Frontal cortex (tissue), 4 donors: ENCODE results near the gene ARSG. TPM values are rescaled to one million over a fixed set of nuclear protein-coding genes. Genes with fewer than 3 reads are reported as not detected.
"Not testable (repeated sequence)": the region's sequence is repeated elsewhere in the genome, so short reads cannot be mapped to it uniquely, and the experiment has no call there.

ENCODE experiments used
- DNase-seq, 2 donors: peaks; one replicate each; pipeline ENCODE4 v3.0.0; 2012; ENCODE audit warnings: low spot score in 2 of 2
- FAIRE-seq: peaks from 2 replicates; lab custom pipeline; 2012; peaks lifted over from hg19 to GRCh38; lab: Jason Lieb, UNC
- total RNA-seq: library from RNA; depleted of rRNA; stranded (reverse); fragments of >200 nt; gene quantifications from one replicate; pipeline ENCODE4 v1.2.3, GENCODE V29; 2014
- donor health status: control.
- donor health status: control.
- donor health status: control.

Gene ARSG
- total RNA-seq, 1 donor from 2014 or later: 5.7 TPM

- DNase-seq (no peak), FAIRE-seq (no peak)
Measured at GRCh38 chr17:68385490-68386215, 94.4 kb downstream of the ARSG start.

- DNase-seq (no peak), FAIRE-seq (no peak)
Measured at GRCh38 chr17:68387435-68388218, 96.3 kb downstream of the ARSG start.

DNA sequence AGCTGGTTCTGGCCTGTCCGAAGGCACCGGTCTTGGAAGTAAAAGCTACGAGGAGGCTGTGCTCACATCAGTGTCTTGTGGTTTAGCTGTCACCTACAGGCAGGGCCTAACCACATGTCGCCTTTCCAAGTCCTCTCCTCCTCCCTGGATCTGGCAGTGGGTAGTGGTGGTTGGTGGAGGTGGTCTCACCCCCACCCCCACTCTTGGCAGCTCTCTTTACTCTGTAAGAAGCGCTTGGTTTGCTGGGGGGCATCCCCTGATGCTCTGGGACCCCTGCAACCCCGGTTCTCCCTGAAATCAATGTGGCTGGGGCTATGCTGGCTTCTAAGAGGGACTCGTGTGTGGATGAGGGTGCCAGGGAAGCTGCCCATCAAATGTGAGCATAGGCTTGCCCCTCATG is 97.7 kb downstream of the ARSG start:
- no peak for DNase-seq
- no peak for FAIRE-seq

GRCh38 chr17:68390888-68391545 is 99.7 kb downstream of the ARSG start:
- no peak for DNase-seq
- FAIRE-seq: no peak

DNA sequence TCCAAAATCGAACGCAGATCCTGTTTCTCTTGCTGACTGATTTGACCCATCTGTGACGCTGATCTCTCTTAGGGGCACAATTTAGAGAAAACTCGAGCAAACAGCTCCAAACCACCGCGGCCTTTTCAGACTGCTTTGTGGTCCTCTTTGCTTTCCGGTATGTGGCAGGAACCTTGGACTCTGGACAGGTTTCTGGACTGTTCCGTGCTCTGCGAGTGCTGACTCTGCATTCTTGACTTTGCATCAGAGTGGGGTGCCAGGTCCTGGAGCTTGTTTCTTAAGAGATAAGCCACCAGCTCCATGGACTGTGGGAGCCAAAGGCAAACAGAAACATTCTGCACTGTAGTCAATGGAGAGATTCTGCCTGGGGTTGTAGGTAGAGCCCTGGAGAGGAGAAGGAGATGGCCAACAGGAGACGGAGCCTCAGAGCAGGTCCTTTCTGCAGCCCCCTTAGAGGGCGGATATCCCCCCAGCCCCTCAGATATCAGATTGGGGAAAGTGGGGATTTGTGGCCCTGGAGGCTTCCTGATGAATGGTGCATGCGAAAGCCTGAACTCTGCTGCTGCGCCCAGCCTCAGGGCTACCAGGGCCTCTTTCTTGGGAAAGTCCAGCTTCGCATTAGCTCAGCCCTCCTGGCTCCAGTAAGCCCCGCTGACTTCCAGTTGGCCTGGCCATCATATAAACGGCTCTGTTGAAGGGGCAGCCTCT is 100.4 kb downstream of the ARSG start:
- DNase-seq (no peak), FAIRE-seq (no peak)

- no peak for DNase-seq
- no peak for FAIRE-seq
Measured at GRCh38 chr17:68394608-68395331, 103.5 kb downstream of the ARSG start.

DNA sequence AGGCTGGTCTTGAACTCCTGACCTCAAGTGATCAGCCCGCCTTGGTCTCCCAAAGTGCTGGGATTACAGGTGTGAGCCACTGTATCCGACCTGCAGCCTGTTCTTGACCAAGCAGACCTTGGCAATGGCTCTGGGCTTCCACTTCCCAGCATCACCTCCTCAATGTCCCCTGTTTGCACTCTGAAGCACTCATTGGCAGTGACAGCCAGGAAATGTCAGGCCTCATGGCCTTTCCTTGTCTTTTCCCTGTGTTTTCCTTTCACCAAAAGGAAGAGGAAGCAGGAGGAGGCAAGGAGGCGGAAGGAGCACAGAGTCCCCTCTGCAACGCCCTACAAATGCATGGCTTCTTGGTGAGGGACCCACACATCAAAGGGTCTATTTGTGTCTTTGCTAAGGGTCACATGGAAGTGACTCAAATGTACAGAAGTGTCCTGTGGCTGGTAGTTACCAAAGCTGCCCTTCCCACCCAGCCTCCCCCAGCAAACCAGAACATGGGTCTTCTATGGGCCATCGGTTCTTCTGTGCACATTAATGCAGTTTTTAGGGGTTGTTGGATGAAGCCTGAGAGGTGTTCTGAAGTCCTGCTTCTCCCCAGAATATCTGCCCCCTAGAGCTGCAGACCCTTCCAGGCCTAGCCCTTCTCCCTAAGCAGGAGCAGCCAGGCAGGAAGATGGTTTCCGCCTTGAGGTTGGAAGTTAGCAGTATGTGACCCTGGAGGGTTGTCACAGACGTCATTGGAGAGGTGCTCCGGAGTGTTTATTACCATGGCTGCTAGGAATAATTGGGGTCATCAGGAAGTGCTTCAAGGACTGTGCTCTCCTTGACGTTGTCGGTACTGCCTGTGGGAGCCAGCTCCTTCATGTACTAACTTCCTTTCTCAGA is 105.2 kb downstream of the ARSG start:
- no peak for FAIRE-seq

GRCh38 chr17:68397108-68397536 is 105.8 kb downstream of the ARSG start:
- FAIRE-seq (no peak), DNase-seq (no peak)

More for the DNA sequence above, 105.2 kb downstream of the ARSG start:
- no peak for DNase-seq

DNA sequence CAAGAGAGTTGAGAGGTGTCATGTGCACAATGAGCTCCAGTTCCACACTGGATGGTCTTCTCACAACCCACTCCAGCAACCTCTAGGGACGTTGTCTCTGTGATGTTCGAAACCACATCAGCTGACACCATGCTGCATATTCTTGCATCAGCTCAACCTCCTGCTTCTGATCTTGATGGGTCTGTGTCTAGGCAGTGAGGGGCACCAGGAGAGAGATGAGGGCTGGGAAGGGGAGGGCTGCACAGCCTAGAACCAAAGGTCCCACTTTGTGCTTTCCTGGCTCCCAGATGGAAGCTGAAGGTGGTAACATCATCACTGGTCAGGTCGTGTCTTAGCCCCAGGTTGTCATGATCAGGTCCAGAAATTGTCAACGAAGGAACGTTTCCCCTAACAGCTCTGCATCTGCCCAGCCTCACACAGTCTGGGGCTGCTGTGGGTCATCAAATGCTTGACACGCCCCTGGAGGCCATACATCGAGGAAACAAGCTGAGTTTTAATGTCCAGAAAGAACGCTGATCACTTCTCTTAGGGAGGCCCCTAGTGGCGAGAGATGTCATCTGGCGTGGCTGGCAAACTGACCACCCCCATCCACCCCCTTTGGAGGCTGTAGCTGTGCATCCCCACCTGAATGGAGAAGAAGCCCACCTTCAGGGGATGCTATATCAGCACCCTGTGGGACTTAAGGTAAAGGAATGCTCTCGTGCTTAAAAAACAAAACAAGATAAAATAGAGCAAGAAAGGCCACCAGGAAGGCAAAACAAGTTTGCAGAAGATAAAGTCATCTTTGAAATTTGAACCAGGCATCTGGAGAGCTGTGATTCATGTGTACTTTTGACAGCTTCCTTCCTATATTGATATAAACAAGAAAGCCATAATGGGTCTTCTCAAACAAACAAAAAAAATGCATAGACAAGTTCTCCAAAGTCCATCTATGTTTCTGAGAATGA is 107.7 kb downstream of the ARSG start:
- DNase-seq (peak in 1 of 2 donors; percentile 58), FAIRE-seq (no peak)

GRCh38 chr17:68399638-68400403 is 108.5 kb downstream of the ARSG start:
- DNase-seq (no peak), FAIRE-seq (no peak)

GRCh38 chr17:68400404-68400735 is 109.1 kb downstream of the ARSG start:
- no peak for DNase-seq
- no peak for FAIRE-seq

- FAIRE-seq: no peak
- no peak for DNase-seq
Measured at GRCh38 chr17:68401288-68401687, 110.0 kb downstream of the ARSG start.

DNA sequence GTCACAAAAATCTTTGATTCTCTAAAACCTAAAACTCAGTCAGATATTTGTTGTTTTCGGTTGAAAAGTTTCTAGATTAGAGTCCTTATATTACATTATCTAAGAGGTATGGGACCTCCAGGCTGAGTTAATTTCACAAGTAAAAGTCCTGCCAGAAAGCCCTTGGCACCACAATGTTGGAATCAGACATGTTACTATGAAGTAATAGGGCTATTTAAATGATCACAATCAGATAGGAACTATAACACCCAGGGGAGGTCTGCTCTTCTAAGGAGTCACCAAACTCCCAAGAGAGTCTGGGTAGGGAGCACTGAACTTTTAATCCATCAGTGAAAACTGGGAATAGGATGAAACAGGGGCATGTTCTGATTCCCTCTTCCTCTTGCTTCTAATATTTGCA is 111.8 kb downstream of the ARSG start:
- FAIRE-seq: no peak
- DNase-seq: no peak

- not testable (repeated sequence) for DNase-seq, FAIRE-seq
Measured at GRCh38 chr17:68403837-68404236, 112.5 kb downstream of the ARSG start.

DNA sequence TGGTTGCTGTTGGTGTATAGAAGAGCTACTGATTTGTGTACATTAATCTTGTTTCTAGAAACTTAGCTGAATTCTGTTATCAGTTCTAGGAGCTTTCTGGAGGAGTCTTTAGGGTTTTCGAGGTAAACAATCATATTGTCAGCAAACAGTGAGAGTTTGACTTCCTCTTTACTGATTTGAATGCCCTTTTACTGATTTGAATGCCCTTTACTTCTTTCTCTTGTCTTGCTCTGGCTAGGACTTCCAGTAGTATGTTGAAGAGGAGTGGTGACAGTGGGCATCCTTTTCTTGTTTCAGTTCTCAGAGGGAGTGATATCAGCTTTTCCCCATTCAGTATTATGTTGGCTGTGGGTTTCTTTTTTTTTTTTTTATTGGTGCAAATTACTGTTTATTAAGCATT is 116.4 kb downstream of the ARSG start:
- not testable (repeated sequence) for FAIRE-seq

GRCh38 chr17:68413597-68414560 is 122.6 kb downstream of the ARSG start:
- not testable (repeated sequence) for DNase-seq, FAIRE-seq

More for the DNA sequence above, 116.4 kb downstream of the ARSG start:
- not testable (repeated sequence) for DNase-seq
